HG02759 (cell line): Measurements from ENCODE around the gene THOP1.
"Not testable (repeated sequence)": the region's sequence is repeated elsewhere in the genome, so short reads cannot be mapped to it uniquely, and the experiment has no call there.

Experiments
- ATAC-seq: cut with Tn5 transposase; IDR thresholded peaks from one replicate; pipeline ENCODE4 v1.9.1; 2021; ENCODE audit warnings: mild to moderate bottlenecking, moderate library complexity; ENCODE audit not compliant: unreplicated experiment

THOP1 gene

DNA sequence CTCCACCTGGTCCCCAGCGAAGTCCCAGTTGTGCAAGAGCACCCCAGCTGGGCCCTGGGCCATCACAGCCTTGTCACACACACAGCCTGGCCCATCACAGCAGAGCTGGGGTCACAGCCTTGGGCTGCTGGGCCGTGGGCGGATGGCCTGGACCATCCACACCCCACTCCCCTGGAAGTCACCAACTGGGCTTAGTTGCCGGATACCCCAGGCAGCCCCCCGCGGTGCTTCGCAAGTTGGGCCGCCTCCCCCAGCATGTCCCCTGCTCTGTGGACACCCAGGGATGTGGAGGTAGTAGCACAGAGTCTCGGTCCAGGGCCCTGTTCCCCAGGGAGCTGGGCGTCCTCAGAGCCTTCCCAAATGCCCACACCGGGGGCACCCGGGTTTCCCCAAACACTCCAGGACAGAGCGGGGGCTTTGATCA is 29.9 kb downstream of the THOP1 start:
- no peak for ATAC-seq

DNA sequence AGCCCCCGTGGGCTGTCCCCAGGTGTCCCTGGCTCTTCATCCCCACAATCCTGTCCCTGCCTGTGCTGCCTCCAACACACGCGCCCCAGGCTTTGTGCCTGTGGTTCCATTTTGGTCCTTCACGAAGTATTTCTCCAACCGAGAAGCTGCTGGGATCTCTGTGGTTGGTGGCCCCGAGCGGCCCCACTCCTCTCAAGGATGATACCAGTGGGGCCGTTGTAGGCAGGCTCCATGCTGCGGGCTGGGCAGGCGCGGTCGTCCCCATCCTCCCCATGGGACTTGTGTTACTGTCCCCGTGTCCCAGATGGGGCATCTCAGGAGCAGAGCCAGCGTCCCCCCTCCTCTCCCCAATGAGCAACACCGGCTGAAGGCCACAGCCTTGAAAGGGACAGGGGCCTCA is 30.6 kb downstream of the THOP1 start:
- ATAC-seq = no peak

DNA sequence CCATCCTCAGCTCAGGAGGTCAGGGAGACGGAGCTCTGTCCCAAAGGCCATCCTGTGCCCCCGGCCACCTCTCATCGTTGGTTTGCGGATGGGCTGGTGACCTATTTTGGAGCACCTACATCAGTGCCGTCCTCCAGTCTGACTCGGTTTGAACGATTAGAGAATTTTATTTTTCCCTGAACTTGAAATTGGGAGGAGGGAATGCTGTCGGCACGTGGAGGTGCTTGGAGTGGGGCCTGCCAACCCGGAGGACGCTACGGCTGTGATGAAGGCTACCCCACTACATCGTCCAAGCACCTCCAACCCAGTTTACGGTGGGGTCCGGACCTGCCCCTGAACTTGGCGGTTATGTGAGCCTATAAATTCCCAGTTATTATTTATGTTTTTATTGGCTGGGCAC is 31.3 kb downstream of the THOP1 start:
- no peak for ATAC-seq

DNA sequence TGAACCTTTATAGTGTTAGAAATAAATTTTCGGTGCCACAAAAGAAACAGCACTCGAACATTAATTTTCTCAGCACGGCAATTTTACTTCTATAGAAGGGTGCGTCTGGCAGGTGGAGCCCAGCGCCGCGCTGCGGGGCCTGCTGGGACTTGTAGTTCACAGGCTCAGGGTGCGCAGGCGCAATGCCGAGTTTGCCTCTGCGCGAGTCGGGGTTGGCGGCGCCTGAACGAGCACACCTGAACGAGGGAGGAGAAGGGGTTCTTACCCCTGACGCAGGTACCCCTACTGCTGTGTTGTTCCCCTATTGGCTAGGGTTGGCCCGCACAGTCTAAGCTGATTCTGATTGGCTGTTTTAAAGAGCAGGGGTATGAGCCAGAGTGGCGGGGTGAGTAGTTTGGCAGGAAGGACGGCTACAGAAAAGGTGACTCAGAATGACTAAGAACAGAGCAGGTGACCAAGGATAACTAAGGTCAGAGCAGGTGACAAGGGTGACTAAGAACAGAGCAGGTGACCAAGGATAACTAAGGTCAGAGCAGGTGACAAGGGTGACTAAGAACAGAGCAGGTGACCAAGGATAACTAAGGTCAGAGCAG is 32.0 kb downstream of the THOP1 start:
- ATAC-seq = not testable (repeated sequence)

DNA sequence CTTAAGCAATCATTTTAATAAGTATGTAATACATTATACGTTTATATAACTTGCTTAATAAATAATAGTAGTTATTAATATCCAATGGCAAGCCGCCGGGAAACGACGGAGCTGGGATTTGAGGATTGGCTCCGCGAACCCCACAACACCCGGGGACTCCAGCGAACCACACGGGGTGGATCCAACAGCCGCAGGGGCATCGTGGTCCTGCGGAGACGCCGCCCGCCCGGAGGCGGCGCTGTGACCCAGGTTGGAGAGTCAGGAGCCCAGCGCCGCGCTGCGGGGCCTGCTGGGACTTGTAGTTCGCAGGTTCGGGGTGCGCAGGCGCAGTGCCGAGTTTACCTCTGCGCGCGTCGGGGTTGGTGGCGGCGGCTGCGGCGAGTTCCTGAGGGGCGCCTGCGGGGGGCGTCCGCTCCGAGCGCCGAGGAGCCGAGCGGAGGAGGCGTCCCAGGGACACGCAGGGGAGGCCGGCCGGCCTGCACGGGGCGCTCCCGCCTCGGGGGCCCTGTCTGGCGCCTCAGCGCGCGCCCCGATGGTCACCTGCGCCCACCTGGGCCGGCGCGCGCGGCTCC is 34.3 kb downstream of the THOP1 start, which contains the start of gene ZNF554:
ZNF554 (plus strand) TSS at position 329 of the 572 bp plus-strand sequence; CDS start at position 533, 204 bp downstream.
- ATAC-seq = peak; percentile 92

DNA sequence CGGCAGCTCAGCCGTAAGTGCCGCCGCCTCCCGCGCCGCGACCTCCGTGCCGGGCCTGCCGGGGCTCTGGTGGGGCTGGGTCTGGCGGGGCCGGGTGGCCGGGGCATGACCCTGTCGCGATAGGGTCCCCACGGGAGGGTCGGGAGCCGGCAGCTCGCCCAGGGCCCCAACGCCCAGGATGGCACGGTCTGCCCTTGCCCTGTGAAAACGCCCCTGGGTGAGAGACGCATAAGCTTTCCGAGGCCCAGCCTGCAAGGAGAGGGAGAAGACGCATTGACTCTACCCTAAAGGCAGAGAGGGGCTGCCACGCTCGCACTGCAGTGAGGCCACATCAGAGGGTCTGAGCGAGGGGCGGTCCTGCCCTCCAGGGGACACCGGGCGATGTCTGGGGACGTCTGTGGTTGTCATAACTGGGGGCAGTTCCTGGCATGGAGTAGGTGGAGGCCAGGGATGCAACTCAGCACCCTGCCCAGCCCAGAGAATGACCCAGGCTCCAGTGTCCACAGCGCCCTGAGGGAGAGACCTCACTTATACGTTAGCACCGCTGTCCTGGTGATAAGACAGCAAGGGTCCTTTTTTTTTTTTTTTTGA is 34.9 kb downstream of the THOP1 start:
- ATAC-seq = no peak

DNA sequence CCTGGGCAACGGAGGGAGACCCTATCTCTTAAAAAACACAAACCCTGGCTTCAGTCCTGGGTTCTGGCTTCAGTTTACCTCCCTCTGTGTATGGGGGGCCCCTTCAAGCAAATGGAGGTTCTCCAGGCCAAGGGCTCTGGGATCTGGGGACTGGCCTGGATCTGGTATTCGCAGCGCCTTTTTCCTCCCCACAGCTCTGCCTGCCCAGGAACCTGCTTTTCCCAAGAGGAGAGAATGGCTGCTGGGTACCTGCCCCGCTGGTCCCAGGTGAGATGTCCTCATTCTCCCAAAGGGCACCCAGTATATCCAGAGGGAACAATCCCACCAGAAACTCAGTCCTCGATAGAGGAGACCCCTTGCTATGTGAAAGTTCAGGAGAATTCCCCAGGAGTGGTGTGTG is 37.5 kb downstream of the THOP1 start:
- ATAC-seq = no peak

DNA sequence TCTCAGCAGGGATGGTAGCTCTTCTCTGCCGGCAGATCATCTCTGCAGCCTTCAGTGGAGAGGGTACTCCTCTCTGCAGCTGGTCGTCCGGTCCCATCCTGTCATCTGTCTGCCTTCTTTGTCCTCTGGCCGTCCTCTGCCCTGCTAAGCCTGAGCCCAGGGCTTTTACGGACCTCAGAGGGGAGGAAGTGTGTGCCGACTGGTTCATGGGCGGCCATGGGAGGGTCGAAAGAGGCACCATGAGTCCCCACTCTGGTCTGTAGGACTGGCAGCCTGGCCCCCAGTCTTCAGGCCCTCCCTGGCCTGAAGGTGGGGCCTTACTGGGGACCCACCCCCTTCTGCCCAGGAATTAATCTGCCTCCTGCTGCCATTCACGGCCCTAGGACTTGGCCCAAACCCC is 38.3 kb downstream of the THOP1 start:
- ATAC-seq = no peak

DNA sequence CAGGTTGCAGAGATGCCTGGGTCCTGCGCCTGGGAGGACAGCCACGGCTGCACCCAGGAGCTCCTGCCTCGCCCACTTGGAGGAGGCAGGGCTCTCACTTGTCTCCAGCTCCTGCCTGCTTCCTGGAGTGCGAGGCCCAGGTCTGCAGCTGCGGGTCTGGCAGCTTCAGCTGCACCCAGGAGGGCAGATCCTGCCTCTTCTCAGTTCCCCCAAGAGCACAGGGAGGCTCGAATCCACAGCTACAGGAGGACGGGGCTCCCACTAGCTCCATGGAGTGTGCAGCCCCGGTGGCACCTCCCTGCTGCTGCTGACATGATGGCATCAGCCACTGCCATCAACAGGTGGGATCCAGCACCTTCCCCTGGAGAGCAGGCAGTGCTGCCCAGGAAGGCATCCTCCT is 38.8 kb downstream of the THOP1 start:
- no peak for ATAC-seq

DNA sequence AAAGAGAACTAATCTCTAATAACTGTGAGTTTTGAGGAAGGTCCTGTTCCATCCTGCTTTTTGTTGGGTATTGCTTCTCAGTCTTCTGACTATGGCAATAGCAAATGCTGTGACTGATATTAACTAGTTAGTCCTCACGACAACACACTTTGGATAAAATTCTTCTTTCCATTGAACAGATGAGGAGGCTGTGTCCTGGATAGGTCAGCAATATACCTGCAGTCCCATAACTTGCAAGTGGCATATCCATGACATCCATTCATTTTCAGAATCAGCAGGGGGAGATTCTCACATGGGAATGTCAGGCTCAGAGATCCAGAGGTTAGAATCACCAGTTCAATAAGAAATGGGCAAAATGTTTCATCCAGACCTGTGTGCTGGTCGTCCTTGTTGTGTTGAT is 41.7 kb downstream of the THOP1 start:
- no peak for ATAC-seq

DNA sequence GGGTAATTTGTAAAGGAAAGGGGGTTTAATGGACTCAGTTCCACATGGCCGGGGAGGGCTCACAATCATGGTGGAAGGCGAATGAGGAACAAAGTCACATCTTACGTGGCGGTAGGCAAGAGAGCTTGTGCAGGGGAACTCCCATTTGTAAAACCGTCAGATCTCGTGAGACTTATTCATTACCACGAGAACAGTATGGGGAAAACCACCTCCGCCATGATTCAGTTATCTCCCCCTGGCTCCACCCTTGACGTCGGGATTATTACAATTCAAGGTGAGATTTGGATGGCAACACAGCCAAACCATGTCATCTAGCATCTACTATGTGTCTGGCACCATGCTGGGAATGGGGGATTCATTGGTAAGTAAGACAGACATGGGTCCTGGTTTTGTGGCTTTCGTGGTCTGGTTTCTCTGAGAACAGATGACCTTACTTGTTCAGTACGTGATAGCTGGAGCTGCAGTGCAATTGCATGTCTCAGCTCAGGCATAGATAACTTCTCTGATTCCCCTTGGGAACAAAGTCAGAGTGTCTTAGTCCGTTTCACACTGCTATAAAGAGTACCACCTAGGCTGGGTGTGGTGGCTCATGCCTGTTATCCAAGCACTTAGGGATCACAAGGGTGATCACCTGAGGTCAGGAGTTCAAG is 42.7 kb downstream of the THOP1 start:
- ATAC-seq = no peak

DNA sequence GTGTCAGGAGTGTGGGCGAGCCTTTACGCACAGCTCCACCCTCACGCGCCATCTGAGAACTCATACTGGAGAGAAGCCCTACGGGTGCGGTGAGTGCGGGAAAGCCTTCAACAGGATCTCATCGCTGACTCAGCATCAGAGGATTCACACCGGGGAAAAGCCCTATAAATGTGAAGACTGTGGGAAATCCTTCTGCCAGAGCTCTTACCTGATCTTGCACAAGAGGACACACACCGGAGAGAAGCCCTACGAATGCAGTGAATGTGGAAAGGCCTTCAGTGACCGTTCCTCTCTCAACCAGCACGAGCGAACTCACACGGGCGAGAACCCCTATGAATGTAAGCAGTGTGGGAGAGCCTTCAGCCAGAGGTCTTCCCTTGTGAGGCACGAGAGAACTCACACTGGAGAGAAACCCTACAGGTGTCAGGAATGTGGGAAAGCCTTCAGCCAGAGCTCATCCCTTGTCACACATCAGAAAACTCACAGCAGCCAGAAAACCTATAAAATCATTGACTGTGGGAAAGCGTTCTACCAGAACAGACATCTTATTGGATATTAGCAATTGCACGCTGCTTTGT is 49.1 kb downstream of the THOP1 start:
- no peak for ATAC-seq

DNA sequence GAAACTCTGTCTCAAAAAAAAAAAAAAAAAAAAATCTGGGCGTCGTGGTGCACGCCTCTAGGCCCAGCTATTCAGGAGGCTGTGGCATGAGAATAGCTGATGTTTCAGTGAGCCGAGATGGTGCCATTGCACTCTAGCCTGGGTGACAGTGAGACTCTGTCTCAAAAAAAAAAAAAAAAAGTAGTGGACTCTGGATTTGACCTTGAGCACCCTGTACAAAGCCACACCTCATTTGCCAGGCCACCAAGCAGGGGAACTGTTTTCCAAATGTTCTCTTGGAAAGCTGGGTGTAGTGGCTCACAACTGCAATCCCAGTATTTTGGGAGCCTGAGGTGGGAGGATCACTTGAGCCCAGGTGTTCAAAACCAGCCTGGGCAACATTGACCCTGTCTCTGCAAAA is 52.1 kb downstream of the THOP1 start:
- no peak for ATAC-seq

DNA sequence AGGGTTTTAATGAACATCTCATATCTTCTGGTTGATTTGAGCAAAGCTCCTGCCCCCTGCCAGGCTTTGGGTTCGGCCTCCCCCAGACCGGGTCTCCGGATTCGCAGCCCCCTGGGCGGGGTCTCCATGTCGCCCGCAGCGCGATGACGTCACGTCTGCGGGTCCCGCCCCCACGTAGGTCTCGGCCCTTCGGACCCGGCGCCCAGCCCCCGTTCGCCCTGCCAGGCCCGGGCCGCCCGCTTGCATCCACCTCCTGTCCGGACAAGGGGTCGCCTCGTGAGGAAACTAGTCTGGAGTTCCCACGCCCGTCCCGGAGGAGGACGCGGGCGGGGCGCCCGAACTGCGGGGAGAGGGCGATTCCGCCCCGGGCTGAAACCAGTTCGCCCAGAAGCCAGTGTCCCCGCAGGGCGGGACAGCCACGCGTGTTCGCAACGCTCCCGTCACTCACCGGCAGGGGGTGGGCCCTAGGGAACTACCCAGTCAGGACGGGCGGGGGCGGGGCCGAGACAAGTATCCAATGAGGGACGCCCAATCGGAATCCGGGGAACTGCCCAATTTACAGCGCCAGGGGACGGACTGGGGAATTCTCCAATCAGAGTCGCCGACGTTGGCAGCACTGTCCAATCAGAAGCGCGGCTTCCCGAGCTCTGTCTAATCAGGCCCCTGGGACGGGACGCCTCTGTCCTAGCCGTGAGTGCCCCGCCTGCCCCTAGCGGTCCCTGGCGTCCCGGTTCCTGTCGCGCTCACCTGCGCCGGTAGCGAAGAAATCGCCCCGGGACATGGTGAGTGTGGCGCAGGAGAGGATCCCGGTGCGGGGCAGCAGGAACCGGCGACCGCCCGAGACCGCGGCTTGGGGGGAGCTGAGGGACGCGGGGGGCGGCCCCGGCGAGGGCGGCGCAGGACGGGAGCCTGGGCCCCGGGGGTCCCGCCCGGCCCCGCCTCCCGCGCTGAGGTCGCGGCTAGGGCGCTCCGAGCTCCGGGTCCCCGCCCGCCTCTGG is 55.8 kb downstream of the THOP1 start, which contains the start of gene ZNF555:
ZNF555 (plus strand) TSS at position 682 of the 998 bp plus-strand sequence; CDS start at position 780, 98 bp downstream.
- ATAC-seq = peak; percentile 91

DNA sequence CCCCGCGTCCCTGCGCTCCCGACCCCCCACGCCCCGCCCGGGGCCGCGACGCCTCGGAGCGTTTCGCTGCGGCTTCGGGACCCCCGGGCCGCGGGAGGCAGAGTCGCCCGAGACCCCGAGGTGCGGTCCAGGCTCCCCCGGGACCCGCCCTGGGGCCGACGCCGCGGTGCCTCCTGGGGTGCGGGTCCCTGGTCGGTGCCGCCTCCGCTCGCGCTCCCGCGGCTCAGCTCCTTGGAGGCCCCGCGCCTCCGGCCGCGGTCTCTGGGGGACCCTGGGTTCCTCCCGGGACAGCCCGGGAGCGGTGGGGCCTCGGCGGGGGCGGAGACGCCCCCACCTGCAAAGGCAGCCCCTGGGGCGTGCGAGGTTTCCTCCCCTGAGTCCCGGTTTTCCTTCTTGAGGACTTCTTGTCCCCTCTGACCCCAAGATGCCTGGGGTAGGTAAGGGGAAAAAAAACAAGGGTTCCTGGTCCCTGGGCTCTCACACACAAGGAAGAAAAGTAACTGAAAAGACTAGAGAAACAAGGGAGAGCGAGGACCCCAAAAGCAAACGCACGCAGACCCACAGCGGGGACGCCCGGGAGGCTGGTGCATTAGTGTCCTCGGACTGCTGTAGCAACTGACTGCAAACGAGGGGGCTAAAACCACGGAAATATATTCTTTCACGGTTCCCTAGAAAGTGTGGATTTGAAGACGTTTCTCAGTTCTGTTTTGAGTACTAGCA is 56.7 kb downstream of the THOP1 start:
- ATAC-seq = peak; percentile 24

DNA sequence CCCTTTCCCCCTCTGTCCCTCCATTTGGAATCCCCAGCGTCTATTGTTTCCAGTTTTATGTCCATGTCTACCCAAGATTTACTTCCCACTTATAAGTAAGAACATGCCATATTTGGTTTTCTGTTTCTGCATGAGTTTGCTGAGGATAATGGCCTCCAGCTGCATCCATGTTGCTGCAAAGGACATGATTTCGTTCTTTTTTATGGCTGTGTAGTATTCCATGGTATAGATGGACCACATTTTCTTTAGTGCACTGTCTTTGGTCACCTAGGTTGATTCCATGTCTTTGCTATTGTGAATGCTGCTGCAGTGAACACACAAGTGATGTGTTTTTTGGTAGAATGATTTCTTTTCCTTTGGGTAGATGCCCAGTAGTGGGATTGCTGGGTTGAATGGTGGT is 59.8 kb downstream of the THOP1 start:
- no peak for ATAC-seq

DNA sequence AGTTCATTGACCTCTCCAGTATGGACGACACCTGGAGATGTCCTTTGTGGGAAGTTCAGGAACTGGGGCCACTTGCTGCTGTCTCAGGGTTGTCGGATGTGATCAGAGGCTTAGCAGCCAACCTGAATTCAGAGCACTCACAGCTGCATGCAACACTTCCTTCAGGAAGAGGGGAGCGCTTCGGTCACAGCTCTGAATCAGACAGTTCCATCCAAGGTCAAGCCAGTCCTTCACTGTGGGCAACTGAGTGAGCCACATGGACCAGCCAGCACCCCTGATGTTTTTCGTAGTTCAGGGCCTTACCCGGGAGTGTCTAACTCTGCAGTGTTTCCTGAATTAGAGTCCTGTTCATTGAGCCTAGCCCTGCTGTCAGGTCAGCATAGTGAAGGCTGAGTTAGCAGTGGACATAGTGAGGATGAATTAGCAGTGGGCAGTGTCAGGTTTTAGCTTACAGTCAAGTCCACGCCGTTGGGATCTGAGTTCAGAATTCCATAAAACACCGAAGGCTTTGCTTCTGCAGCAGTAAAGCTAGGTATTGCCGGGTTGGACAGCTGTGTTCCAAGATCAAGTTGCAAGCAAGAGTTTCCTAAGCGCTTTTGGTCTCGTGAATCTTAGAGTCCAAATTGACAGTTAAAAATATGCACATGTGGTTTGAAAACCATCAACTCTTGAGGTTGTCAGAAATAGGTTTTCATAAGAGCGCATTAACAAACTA is 61.0 kb downstream of the THOP1 start:
- ATAC-seq = no peak

DNA sequence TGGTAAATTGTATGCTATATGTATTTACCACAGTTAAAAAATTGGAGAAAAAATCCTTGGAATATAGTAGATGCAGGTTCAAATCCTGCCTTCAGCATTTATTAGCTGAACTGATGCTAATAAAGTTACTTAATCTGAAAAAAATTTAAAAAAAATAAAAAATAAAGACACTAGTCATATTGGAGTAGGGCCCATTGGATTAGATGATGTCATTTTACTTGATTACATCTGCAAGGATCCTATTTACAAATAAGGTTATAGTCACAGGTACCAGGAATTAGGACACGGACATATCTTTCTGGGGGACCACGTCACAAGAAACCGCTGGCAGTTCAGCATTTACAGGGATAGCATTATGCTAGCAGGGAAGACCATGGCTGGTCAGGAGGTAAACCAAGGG is 62.2 kb downstream of the THOP1 start:
- ATAC-seq = no peak

DNA sequence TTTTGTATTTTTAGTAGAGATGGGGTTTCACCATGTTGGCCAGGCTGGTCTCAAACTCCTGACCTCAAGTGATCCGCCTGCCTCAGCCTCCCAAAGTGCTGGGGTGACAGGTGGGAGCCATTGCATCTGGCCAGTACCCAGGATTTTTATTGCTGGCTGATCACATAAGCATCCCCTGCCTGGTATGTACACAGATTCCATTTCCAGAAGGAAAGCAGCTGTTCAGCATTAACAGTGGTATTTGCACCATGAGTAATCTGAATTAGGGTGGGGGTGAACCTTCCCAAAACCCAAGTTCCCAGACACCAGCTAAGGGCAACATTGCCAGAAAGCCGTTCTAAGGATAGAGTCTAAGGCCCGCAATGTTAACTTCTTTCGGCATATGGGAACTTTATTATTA is 63.3 kb downstream of the THOP1 start:
- no peak for ATAC-seq
